Type B pancreatic cell (in vitro differentiated cells): ENCODE results near the gene AASS. TPM values are rescaled to one million over a fixed set of nuclear protein-coding genes. Genes with fewer than 3 reads are reported as not detected.

Experiments used
- DNase-seq: peaks from one replicate; pipeline ENCODE4 v3.0.0; 2021; ENCODE audit warnings: mixed read lengths; ENCODE audit not compliant: unreplicated experiment; ENCODE audit errors: extremely low spot score
- H3K27ac Mint-ChIP-seq: 2 replicates; pipeline ENCODE4 v1.8.0; 2021; ENCODE audit warnings: mild to moderate bottlenecking, mixed read lengths
- H3K27me3 Mint-ChIP-seq: 2 replicates; pipeline ENCODE4 v1.8.0; 2021; ENCODE audit warnings: mixed read lengths
- H3K36me3 Mint-ChIP-seq: 2 replicates; pipeline ENCODE4 v1.8.0; 2021; ENCODE audit warnings: mixed read lengths
- H3K4me1 Mint-ChIP-seq: one replicate; pipeline ENCODE4 v1.8.0; 2021; ENCODE audit warnings: mixed read lengths; ENCODE audit not compliant: unreplicated experiment
- H3K4me3 Mint-ChIP-seq: 2 replicates; pipeline ENCODE4 v1.8.0; 2021; ENCODE audit warnings: mild to moderate bottlenecking, mixed read lengths
- H3K9me3 Mint-ChIP-seq: 2 replicates; pipeline ENCODE4 v1.8.0; 2021; ENCODE audit warnings: mixed read lengths
- CTCF ChIP-seq: fragments of 200-600 bp; sonication (generic); conservative IDR thresholded peaks from 2 replicates; pipeline ENCODE4 v1.5.0; 2021; ENCODE audit warnings: antibody characterized with exemption, mild to moderate bottlenecking
- total RNA-seq: library from RNA; stranded (reverse); gene quantifications from 2 replicates; pipeline ENCODE4 v1.2.1, GENCODE V29; 2021; ENCODE audit warnings: low replicate concordance

Gene AASS
- total RNA-seq, 1 donor from 2014 or later = 40.8 TPM

DNA sequence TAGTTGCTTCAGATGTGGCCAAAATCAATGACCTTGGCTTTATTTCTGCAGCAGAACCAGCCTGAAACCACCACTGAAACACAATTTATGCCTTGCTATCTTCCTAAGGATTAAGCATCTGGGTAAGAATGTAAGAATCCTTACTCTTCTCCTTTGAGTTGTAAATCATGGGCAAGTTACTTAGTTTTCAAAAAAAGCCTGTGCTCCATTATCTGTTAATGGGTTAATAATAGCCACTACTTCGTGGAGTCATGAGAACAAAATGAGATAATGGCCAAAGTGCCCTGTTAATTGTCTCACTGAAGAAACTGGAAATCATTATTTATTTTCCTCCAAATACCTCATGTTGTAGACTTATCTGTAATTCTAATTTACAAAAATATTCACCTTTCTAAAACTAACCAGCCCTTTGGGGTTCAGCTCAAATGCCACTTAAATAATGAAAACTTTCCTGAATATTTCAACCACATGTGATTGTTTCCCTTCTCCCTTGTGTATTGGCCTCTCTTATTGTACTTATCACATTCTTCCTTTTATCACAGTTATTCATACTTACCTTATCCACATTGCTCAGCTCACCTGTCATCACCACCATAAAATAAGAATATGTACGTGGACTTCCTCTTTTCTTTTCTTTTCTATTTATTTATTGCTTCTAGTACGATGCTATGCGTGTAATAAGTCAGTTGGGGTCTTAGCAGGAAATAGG lies 2.0 kb upstream of the AASS start:
- DNase-seq = no peak
- peak overlapping the region; percentile 50 for H3K4me3 Mint-ChIP-seq
- TF ChIP-seq CTCF = no peak
- no peaks in the 10 kb centered on the region for H3K9me3 Mint-ChIP-seq
- peaks cover 16% of the 10 kb centered on the region for H3K27me3 Mint-ChIP-seq
- peaks cover 13% of the 10 kb centered on the region for H3K4me1 Mint-ChIP-seq
- no peaks in the 10 kb centered on the region for H3K36me3 Mint-ChIP-seq
- H3K27ac Mint-ChIP-seq = no peak overlapping the region

DNA sequence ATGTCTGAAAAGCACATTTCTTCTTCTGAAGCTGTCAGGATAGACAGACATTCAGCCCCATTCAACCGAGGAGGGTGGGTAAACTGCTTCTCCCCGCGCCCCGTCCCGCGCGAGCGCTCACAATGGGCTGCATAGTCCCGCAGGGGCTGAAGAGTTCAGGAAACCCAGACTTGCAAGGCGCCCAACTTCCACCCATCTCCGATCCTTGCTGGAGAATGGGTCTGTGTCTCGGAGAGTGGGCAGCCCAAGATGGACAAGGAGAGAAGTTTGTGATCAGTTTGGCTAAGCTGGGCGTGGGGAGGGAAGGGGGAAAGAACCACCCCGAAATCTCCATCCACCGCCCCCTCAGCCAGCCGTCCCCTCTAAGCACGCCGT lies 686 bp downstream of the AASS start:
- H3K27ac Mint-ChIP-seq = peak overlapping the region; percentile 90
- DNase-seq = no peak
- peak overlapping the region; percentile 98 for H3K4me3 Mint-ChIP-seq
- peaks cover 13% of the 10 kb centered on the region for H3K4me1 Mint-ChIP-seq
- peaks cover 16% of the 10 kb centered on the region for H3K27me3 Mint-ChIP-seq
- no peak for TF ChIP-seq CTCF
- no peaks in the 10 kb centered on the region for H3K9me3 Mint-ChIP-seq
- no peaks in the 10 kb centered on the region for H3K36me3 Mint-ChIP-seq

DNA sequence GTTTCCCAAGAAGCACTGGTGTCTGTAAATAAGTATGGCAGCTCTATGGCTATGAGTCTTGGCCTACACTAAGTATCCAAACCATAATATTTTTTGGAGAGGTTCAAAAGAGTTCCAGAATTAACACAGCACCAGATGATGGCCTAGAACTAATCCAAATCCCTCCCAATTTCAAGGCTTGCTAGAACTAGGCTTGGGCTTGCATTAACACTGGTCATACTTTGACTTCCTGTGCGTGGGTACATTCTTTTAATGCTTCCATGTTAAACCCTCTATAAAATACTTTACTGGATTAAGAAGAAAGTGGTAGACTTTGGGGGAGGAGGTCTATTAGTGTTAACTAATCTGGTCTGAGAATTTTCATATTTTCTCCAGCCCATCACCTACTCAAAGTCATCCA lies 3.1 kb downstream of the AASS start:
- Mint-ChIP-seq H3K4me3 (no peak overlapping the region), H3K27ac (no peak overlapping the region), H3K4me1 (peaks cover 26% of the 10 kb centered on the region), H3K27me3 (peaks cover 12% of the 10 kb centered on the region), H3K36me3 (no peaks in the 10 kb centered on the region), H3K9me3 (no peaks in the 10 kb centered on the region)
- no peak for DNase-seq
- TF ChIP-seq CTCF = no peak

GRCh38 chr7:122137251-122138077 lies 6.6 kb downstream of the AASS start:
- Mint-ChIP-seq H3K4me1 (peaks cover 20% of the 10 kb centered on the region), H3K4me3 (no peak overlapping the region), H3K9me3 (no peaks in the 10 kb centered on the region), H3K27ac (no peak overlapping the region), H3K27me3 (peaks cover 4% of the 10 kb centered on the region), H3K36me3 (peaks cover 4% of the 10 kb centered on the region)
- no peak for DNase-seq
- no peak for TF ChIP-seq CTCF

DNA sequence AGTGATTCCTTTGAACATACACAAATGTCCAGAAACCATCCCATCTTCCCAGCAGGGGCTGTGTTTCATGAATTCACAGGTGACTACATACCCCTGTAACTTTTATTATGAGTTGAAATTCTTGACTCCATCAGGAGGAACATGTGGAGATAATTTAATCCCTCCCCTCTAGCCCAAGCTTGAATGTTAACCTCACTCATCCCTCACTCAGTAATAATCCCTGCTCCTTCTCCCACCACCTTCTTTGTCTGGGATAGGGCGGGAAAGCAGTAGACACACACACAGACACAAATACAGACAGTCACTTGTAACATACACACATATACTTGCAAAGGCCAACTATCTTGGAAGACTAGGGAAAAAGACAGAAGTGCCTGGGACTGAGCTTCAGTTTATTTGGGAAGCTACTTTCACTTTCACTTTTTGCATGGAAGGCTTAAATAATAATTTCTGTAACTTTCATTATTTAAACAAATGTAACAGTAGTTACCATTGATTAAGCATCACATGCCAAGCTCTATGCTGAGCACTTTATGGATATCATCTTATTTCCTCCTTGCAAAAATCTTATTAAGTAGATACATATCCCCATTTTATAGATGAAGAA lies 7.3 kb downstream of the AASS start:
- no peak for TF ChIP-seq CTCF
- no peak overlapping the region for H3K27ac Mint-ChIP-seq
- H3K4me1 Mint-ChIP-seq = peaks cover 23% of the 10 kb centered on the region
- H3K4me3 Mint-ChIP-seq = peak overlapping the region; percentile 65
- peaks cover 2% of the 10 kb centered on the region for H3K27me3 Mint-ChIP-seq
- peaks cover 9% of the 10 kb centered on the region for H3K36me3 Mint-ChIP-seq
- no peak for DNase-seq
- H3K9me3 Mint-ChIP-seq = no peaks in the 10 kb centered on the region
